HepG2 (cell line): ENCODE data around the gene PROCR. TPM values are rescaled to one million over a fixed set of nuclear protein-coding genes. Genes with fewer than 3 reads are reported as not detected.

Source experiments
- CCDC6 ChIP-seq: sonication (generic); formaldehyde crosslinking; IDR thresholded peaks from 2 replicates; pipeline ENCODE4 v1.8.1; 2022; ENCODE audit warnings: mild to moderate bottlenecking, missing genetic modification reagents, moderate library complexity
- IKZF4 ChIP-seq: sonication (generic); formaldehyde crosslinking; IDR thresholded peaks from 2 replicates; pipeline ENCODE4 v1.5.1; 2020; ENCODE audit warnings: borderline replicate concordance, mild to moderate bottlenecking, low read depth, missing genetic modification reagents; ENCODE audit errors: not compliant biosample characterization
- KDM4B ChIP-seq: sonication (generic); formaldehyde crosslinking; IDR thresholded peaks from 2 replicates; pipeline ENCODE4 v1.4.0; 2020; ENCODE audit warnings: missing genetic modification reagents
- KDM5B ChIP-seq: sonication (generic); formaldehyde crosslinking; IDR thresholded peaks from 2 replicates; pipeline ENCODE4 v1.4.0; 2020; ENCODE audit warnings: missing genetic modification reagents, mild to moderate bottlenecking, borderline replicate concordance
- MAF1 ChIP-seq: sonication (generic); formaldehyde crosslinking; IDR thresholded peaks from 2 replicates; pipeline ENCODE4 v1.5.0; 2020; ENCODE audit warnings: missing genetic modification reagents, borderline replicate concordance
- NFYB ChIP-seq: sonication (generic); formaldehyde crosslinking; IDR thresholded peaks from 2 replicates; pipeline ENCODE4 v1.4.0; 2020; ENCODE audit warnings: missing genetic modification reagents
- REL ChIP-seq: sonication (generic); formaldehyde crosslinking; conservative IDR thresholded peaks from 2 replicates; pipeline ENCODE4 v1.8.0; 2022; ENCODE audit warnings: mild to moderate bottlenecking, missing genetic modification reagents, moderate library complexity
- SIN3B ChIP-seq: fragments of 150-350 bp; IDR thresholded peaks from 2 replicates; pipeline ENCODE4 v1.6.1; 2014; ENCODE audit warnings: low read length
- SIX1 ChIP-seq: sonication (generic); formaldehyde crosslinking; IDR thresholded peaks from 2 replicates; pipeline ENCODE4 v1.4.0; 2020; ENCODE audit warnings: missing genetic modification reagents, borderline replicate concordance
- TEAD2 ChIP-seq: sonication (generic); formaldehyde crosslinking; IDR thresholded peaks from 2 replicates; pipeline ENCODE4 v1.9.0; 2021; ENCODE audit warnings: missing genetic modification reagents
- ZBTB34 ChIP-seq: sonication (generic); formaldehyde crosslinking; IDR thresholded peaks from 2 replicates; pipeline ENCODE4 v1.8.0; 2022; ENCODE audit warnings: mild to moderate bottlenecking, missing genetic modification reagents
- ZNF260 ChIP-seq: sonication (generic); formaldehyde crosslinking; IDR thresholded peaks from 2 replicates; pipeline ENCODE4 v1.4.0; 2020; ENCODE audit warnings: missing genetic modification reagents, low read depth, mild to moderate bottlenecking, borderline replicate concordance
- ZNF350 ChIP-seq: sonication (generic); formaldehyde crosslinking; IDR thresholded peaks from 2 replicates; pipeline ENCODE4 v1.4.0; 2020; ENCODE audit warnings: mild to moderate bottlenecking, low read depth, missing genetic modification reagents, borderline replicate concordance
- ZNF501 ChIP-seq: sonication (generic); formaldehyde crosslinking; IDR thresholded peaks from 2 replicates; pipeline ENCODE4 v1.5.1; 2020; ENCODE audit warnings: mild to moderate bottlenecking, moderate library complexity, missing genetic modification reagents
- ZNF547 ChIP-seq: sonication (generic); formaldehyde crosslinking; IDR thresholded peaks from 2 replicates; pipeline ENCODE4 v1.5.1; 2020; ENCODE audit warnings: mild to moderate bottlenecking, missing genetic modification reagents
- ZNF768 ChIP-seq: sonication (generic); formaldehyde crosslinking; IDR thresholded peaks from 2 replicates; pipeline ENCODE4 v1.4.0; 2020; ENCODE audit warnings: missing genetic modification reagents
- polyA plus RNA-seq, 8 experiments: library from polyadenylated mRNA; depleted of rRNA in 3 of 8; stranded (reverse) in 7 of 8; unstranded in 1 of 8; fragments of >200 nt; fragmentation: Illumina TruSeq in 4 of 8; extraction: Trizol in 4 of 8; gene quantifications; 2 replicates each; pipeline versions ENCODE4 v1.2.1 to v1.2.3, GENCODE V29; 2011 to 2016; ENCODE audit warnings: low read depth in 4 of 8, missing spikeins in 1 of 8, mixed read lengths in 1 of 8; ENCODE audit not compliant: insufficient read depth in 1 of 8
- total RNA-seq, 5 experiments: library from RNA; depleted of rRNA; stranded (reverse); fragments of >200 nt; fragmentation: Illumina TruSeq; extraction: Trizol; gene quantifications; 2 replicates each; pipeline ENCODE4 v1.2.3, GENCODE V29; 2016; ENCODE audit warnings: low read depth in 1 of 5
- TF ChIP-seq, protein P1 (sequence below): sonication (generic); formaldehyde crosslinking; IDR thresholded peaks from 2 replicates; pipeline ENCODE4 v1.9.0; 2021; ENCODE audit warnings: mild to moderate bottlenecking, missing genetic modification reagents
- TF ChIP-seq, protein P2 (sequence below): sonication (generic); formaldehyde crosslinking; IDR thresholded peaks from 2 replicates; pipeline ENCODE4 v1.5.1; 2020; ENCODE audit warnings: missing genetic modification reagents, mild to moderate bottlenecking, borderline replicate concordance
- TF ChIP-seq, protein P3 (sequence below): sonication (generic); formaldehyde crosslinking; IDR thresholded peaks from 2 replicates; pipeline ENCODE4 v1.4.0; 2020; ENCODE audit warnings: missing genetic modification reagents

PROCR gene
- total and polyA plus RNA-seq, 2 of the 13 experiments (the other 11 are each of a cell fraction or from before 2014, with no cell fraction given): 1.4 to 1.7 TPM

GRCh38 chr20:35146299-35146919 lies 25.5 kb upstream of the PROCR start (continued):
- TF ChIP-seq, protein P1, sequence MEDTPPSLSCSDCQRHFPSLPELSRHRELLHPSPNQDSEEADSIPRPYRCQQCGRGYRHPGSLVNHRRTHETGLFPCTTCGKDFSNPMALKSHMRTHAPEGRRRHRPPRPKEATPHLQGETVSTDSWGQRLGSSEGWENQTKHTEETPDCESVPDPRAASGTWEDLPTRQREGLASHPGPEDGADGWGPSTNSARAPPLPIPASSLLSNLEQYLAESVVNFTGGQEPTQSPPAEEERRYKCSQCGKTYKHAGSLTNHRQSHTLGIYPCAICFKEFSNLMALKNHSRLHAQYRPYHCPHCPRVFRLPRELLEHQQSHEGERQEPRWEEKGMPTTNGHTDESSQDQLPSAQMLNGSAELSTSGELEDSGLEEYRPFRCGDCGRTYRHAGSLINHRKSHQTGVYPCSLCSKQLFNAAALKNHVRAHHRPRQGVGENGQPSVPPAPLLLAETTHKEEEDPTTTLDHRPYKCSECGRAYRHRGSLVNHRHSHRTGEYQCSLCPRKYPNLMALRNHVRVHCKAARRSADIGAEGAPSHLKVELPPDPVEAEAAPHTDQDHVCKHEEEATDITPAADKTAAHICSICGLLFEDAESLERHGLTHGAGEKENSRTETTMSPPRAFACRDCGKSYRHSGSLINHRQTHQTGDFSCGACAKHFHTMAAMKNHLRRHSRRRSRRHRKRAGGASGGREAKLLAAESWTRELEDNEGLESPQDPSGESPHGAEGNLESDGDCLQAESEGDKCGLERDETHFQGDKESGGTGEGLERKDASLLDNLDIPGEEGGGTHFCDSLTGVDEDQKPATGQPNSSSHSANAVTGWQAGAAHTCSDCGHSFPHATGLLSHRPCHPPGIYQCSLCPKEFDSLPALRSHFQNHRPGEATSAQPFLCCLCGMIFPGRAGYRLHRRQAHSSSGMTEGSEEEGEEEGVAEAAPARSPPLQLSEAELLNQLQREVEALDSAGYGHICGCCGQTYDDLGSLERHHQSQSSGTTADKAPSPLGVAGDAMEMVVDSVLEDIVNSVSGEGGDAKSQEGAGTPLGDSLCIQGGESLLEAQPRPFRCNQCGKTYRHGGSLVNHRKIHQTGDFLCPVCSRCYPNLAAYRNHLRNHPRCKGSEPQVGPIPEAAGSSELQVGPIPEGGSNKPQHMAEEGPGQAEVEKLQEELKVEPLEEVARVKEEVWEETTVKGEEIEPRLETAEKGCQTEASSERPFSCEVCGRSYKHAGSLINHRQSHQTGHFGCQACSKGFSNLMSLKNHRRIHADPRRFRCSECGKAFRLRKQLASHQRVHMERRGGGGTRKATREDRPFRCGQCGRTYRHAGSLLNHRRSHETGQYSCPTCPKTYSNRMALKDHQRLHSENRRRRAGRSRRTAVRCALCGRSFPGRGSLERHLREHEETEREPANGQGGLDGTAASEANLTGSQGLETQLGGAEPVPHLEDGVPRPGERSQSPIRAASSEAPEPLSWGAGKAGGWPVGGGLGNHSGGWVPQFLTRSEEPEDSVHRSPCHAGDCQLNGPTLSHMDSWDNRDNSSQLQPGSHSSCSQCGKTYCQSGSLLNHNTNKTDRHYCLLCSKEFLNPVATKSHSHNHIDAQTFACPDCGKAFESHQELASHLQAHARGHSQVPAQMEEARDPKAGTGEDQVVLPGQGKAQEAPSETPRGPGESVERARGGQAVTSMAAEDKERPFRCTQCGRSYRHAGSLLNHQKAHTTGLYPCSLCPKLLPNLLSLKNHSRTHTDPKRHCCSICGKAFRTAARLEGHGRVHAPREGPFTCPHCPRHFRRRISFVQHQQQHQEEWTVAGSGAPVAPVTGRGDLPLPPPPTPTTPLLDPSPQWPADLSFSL (CRISPR knock-in tag): no peak
- TF ChIP-seq CCDC6 (CRISPR knock-in tag): no peak
- peak; percentile 37; the same call in 1 of the 2 replicates for TF ChIP-seq ZNF768 (CRISPR knock-in tag)
- TF ChIP-seq ZNF547 (CRISPR knock-in tag): no peak
- no peak for TF ChIP-seq KDM5B
- TF ChIP-seq KDM4B (CRISPR knock-in tag): no peak
- TF ChIP-seq REL: peak; percentile 50; the same call in 1 of the 2 replicates
- no peak; the same call in 1 of the 2 replicates for TF ChIP-seq NFYB (CRISPR knock-in tag)
- TF ChIP-seq, protein P2, sequence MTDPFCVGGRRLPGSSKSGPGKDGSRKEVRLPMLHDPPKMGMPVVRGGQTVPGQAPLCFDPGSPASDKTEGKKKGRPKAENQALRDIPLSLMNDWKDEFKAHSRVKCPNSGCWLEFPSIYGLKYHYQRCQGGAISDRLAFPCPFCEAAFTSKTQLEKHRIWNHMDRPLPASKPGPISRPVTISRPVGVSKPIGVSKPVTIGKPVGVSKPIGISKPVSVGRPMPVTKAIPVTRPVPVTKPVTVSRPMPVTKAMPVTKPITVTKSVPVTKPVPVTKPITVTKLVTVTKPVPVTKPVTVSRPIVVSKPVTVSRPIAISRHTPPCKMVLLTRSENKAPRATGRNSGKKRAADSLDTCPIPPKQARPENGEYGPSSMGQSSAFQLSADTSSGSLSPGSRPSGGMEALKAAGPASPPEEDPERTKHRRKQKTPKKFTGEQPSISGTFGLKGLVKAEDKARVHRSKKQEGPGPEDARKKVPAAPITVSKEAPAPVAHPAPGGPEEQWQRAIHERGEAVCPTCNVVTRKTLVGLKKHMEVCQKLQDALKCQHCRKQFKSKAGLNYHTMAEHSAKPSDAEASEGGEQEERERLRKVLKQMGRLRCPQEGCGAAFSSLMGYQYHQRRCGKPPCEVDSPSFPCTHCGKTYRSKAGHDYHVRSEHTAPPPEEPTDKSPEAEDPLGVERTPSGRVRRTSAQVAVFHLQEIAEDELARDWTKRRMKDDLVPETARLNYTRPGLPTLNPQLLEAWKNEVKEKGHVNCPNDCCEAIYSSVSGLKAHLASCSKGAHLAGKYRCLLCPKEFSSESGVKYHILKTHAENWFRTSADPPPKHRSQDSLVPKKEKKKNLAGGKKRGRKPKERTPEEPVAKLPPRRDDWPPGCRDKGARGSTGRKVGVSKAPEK (CRISPR knock-in tag): no peak
- TF ChIP-seq SIN3B: no peak
- no peak for TF ChIP-seq IKZF4 (CRISPR knock-in tag)
- no peak for TF ChIP-seq ZNF350 (CRISPR knock-in tag)
- no peak for TF ChIP-seq ZNF501 (CRISPR knock-in tag)
- no peak for TF ChIP-seq TEAD2 (CRISPR knock-in tag)
- TF ChIP-seq SIX1 (CRISPR knock-in tag): 0 out of 2 replicates have a peak, but pooled peaks have one; percentile 8
- TF ChIP-seq ZNF260: no peak
- TF ChIP-seq ZBTB34 (CRISPR knock-in tag): no peak
- TF ChIP-seq, protein P3, sequence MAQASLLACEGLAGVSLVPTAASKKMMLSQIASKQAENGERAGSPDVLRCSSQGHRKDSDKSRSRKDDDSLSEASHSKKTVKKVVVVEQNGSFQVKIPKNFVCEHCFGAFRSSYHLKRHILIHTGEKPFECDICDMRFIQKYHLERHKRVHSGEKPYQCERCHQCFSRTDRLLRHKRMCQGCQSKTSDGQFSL (CRISPR knock-in tag): no peak
- TF ChIP-seq MAF1 (CRISPR knock-in tag): no peak
